GM21423 (cell line): ENCODE measurements around the gene ZSCAN2.
"Not testable (repeated sequence)": the region's sequence is repeated elsewhere in the genome, so short reads cannot be mapped to it uniquely, and the experiment has no call there.

Experiments used
- ATAC-seq: cut with Tn5 transposase; IDR thresholded peaks from one replicate; pipeline ENCODE4 v1.9.1; 2021; ENCODE audit warnings: mild to moderate bottlenecking, moderate library complexity; ENCODE audit not compliant: unreplicated experiment

The ZSCAN2 gene

GRCh38 chr15:84634228-84634837 is 33.5 kb downstream of the ZSCAN2 start:
- ATAC-seq, result no peak

GRCh38 chr15:84638103-84638502 is 37.3 kb downstream of the ZSCAN2 start:
- ATAC-seq, result no peak

- ATAC-seq, result not testable (repeated sequence)
Observed at GRCh38 chr15:84641871-84642270, 41.1 kb downstream of the ZSCAN2 start.

GRCh38 chr15:84642640-84643039 is 41.8 kb downstream of the ZSCAN2 start:
- ATAC-seq, result not testable (repeated sequence)

- ATAC-seq, result no peak
Observed at GRCh38 chr15:84643838-84644237, 43.0 kb downstream of the ZSCAN2 start.

GRCh38 chr15:84645496-84645895 is 44.7 kb downstream of the ZSCAN2 start:
- ATAC-seq, result no peak

- no peak for ATAC-seq
Observed at GRCh38 chr15:84645997-84646396, 45.2 kb downstream of the ZSCAN2 start.

- no peak for ATAC-seq
Observed at GRCh38 chr15:84647726-84648125, 46.9 kb downstream of the ZSCAN2 start.

- ATAC-seq, result no peak
Observed at GRCh38 chr15:84648539-84648938, 47.7 kb downstream of the ZSCAN2 start.

- ATAC-seq, result no peak
Observed at GRCh38 chr15:84649706-84650105, 48.9 kb downstream of the ZSCAN2 start.

GRCh38 chr15:84653584-84653909 is 52.7 kb downstream of the ZSCAN2 start:
- no peak for ATAC-seq

- peak; percentile 83 for ATAC-seq
Observed at GRCh38 chr15:84653910-84654688, 53.3 kb downstream of the ZSCAN2 start, which contains the start of gene WDR73. Gene WDR73, minus strand, starts transcription at chr15:84654283. Its CDS starts 9 bp downstream, at chr15:84654274.

- peak; percentile 41 for ATAC-seq
Observed at GRCh38 chr15:84654689-84655453, 54.1 kb downstream of the ZSCAN2 start.

- no peak for ATAC-seq
Observed at GRCh38 chr15:84656972-84657371, 56.2 kb downstream of the ZSCAN2 start.

GRCh38 chr15:84657748-84658079 is 56.9 kb downstream of the ZSCAN2 start:
- no peak for ATAC-seq

GRCh38 chr15:84658080-84658787 is 57.4 kb downstream of the ZSCAN2 start, which contains the start of gene NMB:
Gene NMB, minus strand, starts transcription at chr15:84658199. Its CDS starts 47 bp downstream, at chr15:84658152.
- ATAC-seq, result peak; percentile 62

GRCh38 chr15:84658788-84659411 is 58.1 kb downstream of the ZSCAN2 start:
- no peak for ATAC-seq

GRCh38 chr15:84659904-84660781 is 59.3 kb downstream of the ZSCAN2 start:
- ATAC-seq, result no peak

GRCh38 chr15:84661001-84661400 is 60.2 kb downstream of the ZSCAN2 start:
- ATAC-seq, result no peak

GRCh38 chr15:84666373-84666772 is 65.6 kb downstream of the ZSCAN2 start:
- no peak for ATAC-seq
